Measurements from ENCODE around the gene TP73. TPM values are rescaled to one million over a fixed set of nuclear protein-coding genes. Genes with fewer than 3 reads are reported as not detected.

Gene TP73
- total RNA-seq, 1 experiment from 2014 or later: 2.6 TPM

DNA sequence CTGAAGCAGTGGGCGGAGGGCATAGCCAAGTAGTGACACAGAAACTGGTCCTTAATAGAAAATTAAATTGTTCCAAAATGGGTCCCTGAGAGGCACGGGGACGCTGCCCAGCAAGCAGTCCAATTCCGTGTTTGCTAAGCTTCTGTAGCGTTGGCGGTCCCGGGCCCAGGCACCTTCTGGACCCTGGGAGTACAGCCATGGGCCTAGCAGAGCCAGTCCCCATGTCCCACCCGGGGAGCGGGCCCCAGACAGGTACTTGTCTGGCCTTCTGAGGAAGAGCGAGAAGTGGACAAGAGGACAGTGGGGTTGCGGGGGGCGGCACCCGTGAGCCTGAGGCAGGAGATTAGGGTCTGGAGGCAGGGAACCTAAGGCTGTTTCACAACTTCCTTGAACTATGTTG, 88.4 kb downstream of the TP73 start:
- DNase-seq (no peak), ATAC-seq (no peak)

DNA sequence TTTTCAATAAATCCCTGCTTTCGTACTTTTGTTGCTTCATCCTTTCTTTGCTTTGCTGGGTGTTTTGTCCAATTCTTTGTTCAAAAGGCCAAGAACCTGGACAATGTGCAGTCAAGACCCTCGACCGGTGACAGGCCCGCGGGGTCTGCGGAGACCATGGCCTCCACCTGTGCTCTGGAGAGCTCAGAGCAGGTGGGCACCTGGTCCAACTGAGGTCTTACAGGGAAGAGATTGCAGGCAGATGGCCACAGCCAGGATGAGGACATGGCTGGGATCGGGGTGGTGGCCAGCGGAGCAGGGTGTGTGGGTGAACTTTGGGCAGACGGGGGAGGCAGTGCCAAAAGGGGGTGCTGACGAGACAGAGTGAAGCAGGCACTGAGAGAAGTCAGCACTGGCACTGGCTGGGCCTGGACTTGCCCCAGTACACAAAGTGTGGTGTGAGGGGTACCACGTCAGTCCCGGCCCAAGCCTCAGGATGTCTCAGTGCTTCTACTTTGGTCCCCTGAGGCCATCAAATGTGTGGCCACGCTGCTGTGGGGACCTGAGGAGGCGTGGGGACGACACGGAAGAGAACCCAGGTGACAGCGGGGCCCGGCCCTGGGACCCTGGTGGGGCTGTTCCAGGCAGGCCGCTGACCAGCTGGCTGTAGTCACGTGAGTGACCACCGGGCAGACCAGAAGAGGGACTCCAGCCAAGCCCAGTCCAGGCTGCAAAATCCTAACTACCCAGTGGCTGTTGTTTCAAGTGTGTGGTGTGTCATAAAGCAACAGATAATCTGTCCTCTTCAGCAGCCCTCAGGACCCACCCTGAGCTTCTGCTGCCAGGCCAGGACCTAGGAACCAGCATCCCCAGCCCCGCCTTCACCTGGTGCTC, 89.5 kb downstream of the TP73 start:
- no TSS peak for BruUV-seq (replicated peaks)
- intact Hi-C loops (cut with micrococcal nuclease): no loop called here
- no peaks in the 10 kb centered on the region for H3K9me2 ChIP-seq (replicated peaks; ENCODE audit: low read length)
- H3F3A ChIP-seq (ENCODE audit: low read length, unreplicated experiment): no peaks in the 10 kb centered on the region
- no peaks in the 10 kb centered on the region for H3K9me3 ChIP-seq (ENCODE audit: low read length)
- peaks cover 34% of the 10 kb centered on the region for H3K36me3 ChIP-seq (ENCODE audit: low read depth, low read length)
- POLR2A ChIA-PET (ENCODE audit: unreplicated experiment): no interaction called here
- peaks cover 39% of the 10 kb centered on the region for H3K79me2 ChIP-seq (ENCODE audit: low read length)
- TF ChIP-seq EZH2 (IDR thresholded peaks at IDR 0.05; ENCODE audit: low read length, unreplicated experiment) (no peak), EZH2phosphoT487 (IDR thresholded peaks at IDR 0.05; ENCODE audit: borderline replicate concordance, low read length) (no peak)
- TF ChIP-seq, protein P1, sequence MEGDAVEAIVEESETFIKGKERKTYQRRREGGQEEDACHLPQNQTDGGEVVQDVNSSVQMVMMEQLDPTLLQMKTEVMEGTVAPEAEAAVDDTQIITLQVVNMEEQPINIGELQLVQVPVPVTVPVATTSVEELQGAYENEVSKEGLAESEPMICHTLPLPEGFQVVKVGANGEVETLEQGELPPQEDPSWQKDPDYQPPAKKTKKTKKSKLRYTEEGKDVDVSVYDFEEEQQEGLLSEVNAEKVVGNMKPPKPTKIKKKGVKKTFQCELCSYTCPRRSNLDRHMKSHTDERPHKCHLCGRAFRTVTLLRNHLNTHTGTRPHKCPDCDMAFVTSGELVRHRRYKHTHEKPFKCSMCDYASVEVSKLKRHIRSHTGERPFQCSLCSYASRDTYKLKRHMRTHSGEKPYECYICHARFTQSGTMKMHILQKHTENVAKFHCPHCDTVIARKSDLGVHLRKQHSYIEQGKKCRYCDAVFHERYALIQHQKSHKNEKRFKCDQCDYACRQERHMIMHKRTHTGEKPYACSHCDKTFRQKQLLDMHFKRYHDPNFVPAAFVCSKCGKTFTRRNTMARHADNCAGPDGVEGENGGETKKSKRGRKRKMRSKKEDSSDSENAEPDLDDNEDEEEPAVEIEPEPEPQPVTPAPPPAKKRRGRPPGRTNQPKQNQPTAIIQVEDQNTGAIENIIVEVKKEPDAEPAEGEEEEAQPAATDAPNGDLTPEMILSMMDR (conservative IDR thresholded peaks at IDR 0.05; ENCODE audit: low read depth, low read length): no peak
- no peaks in the 10 kb centered on the region for H3K27me3 ChIP-seq (ENCODE audit: low read length)
- no peak overlapping the region for H2AFZ ChIP-seq (ENCODE audit: low read length)
- no peak overlapping the region for H3K4me3 ChIP-seq (ENCODE audit: low read length)
- DNase-seq: no peak
- H3K4me2 ChIP-seq (ENCODE audit: low read length): no peak overlapping the region
- H3K27ac ChIP-seq (ENCODE audit: low read length): no peak overlapping the region
- CTCF ChIA-PET: no interaction called here
- no peak overlapping the region for H3K9ac ChIP-seq (ENCODE audit: low read length)
- H3K4me1 ChIP-seq (ENCODE audit: insufficient read depth, low read length): peaks cover 23% of the 10 kb centered on the region
- H4K20me1 ChIP-seq (ENCODE audit: low read length): peaks cover 22% of the 10 kb centered on the region; the same call in 1 of the 2 replicates
- no peak for ATAC-seq

More for the DNA sequence above, 88.4 kb downstream of the TP73 start:
- CTCF ChIA-PET: no interaction called here
- no TSS peak for BruUV-seq (replicated peaks)
- H3K4me1 ChIP-seq (ENCODE audit: insufficient read depth, low read length): peaks cover 14% of the 10 kb centered on the region
- no peak overlapping the region for H3K4me3 ChIP-seq (ENCODE audit: low read length)
- no peak overlapping the region for H2AFZ ChIP-seq (ENCODE audit: low read length)
- TF ChIP-seq, protein P1 (conservative IDR thresholded peaks at IDR 0.05; ENCODE audit: low read depth, low read length): no peak
- TF ChIP-seq EZH2 (IDR thresholded peaks at IDR 0.05; ENCODE audit: low read length, unreplicated experiment) (no peak), EZH2phosphoT487 (IDR thresholded peaks at IDR 0.05; ENCODE audit: borderline replicate concordance, low read length) (no peak)
- no peaks in the 10 kb centered on the region for H3K27me3 ChIP-seq (ENCODE audit: low read length)
- POLR2A ChIA-PET (ENCODE audit: unreplicated experiment): no interaction called here
- no peaks in the 10 kb centered on the region for H3K9me2 ChIP-seq (replicated peaks; ENCODE audit: low read length)
- H3K9me3 ChIP-seq (ENCODE audit: low read length): no peaks in the 10 kb centered on the region
- H3K36me3 ChIP-seq (ENCODE audit: low read depth, low read length): peaks cover 42% of the 10 kb centered on the region
- intact Hi-C loops (cut with micrococcal nuclease): no loop called here
- H3K9ac ChIP-seq (ENCODE audit: low read length): no peak overlapping the region
- no peaks in the 10 kb centered on the region for H3F3A ChIP-seq (ENCODE audit: low read length, unreplicated experiment)
- peaks cover 29% of the 10 kb centered on the region for H3K79me2 ChIP-seq (ENCODE audit: low read length)
- H3K4me2 ChIP-seq (ENCODE audit: low read length): no peak overlapping the region
- H3K27ac ChIP-seq (ENCODE audit: low read length): no peak overlapping the region
- H4K20me1 ChIP-seq (ENCODE audit: low read length): peaks cover 22% of the 10 kb centered on the region; the same call in 1 of the 2 replicates

Measured in PC-3 (cell line).